NB4 (cell line): ENCODE results near the gene PCDH18.
"Not testable (repeated sequence)": the region's sequence is repeated elsewhere in the genome, so short reads cannot be mapped to it uniquely, and the experiment has no call there.

Source experiments
- DNase-seq: peaks from one replicate; pipeline ENCODE4 v3.0.0; 2010; ENCODE audit warnings: low read depth
- H3K4me3 ChIP-seq: one replicate; pipeline ENCODE4 v1.5.1; 2011; ENCODE audit warnings: mild to moderate bottlenecking, low read depth, low read length, moderate library complexity
- CTCF ChIP-seq: IDR thresholded peaks from one replicate; pipeline ENCODE4 v1.5.1; 2012; ENCODE audit warnings: low read depth, low read length
- MAX ChIP-seq: IDR thresholded peaks from 2 replicates; pipeline ENCODE4 v1.6.1; 2011; ENCODE audit warnings: low read depth, low read length
- MYC ChIP-seq: IDR thresholded peaks from 2 replicates; pipeline ENCODE4 v1.6.1; 2011; ENCODE audit warnings: low read depth, low read length
- POLR2A ChIP-seq: IDR thresholded peaks from 2 replicates; pipeline ENCODE4 v1.6.1; 2011; ENCODE audit warnings: mild to moderate bottlenecking; ENCODE audit not compliant: insufficient read length; ENCODE audit errors: extremely low read depth

The PCDH18 gene

DNA sequence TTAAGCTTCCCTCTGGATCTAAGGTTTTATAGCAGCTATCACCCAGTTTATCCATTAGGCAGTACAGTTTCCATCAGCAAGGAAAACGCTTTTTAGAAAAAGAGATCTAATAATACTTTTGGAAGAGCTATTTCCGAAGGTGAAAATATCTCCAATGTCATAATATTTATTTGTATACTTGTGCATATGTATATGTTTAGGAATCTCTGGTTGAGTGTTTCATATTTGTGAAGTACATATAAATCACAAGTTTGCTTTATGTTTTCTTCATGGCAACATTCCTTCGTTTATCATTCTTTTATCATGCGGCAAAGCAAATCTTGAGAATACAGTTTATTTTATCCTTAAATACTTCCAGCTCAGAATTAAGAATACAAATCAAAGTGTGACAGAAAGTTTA lies 6.2 kb upstream of the PCDH18 start:
- no peak for TF ChIP-seq MYC
- no peak for TF ChIP-seq CTCF
- TF ChIP-seq POLR2A: no peak
- TF ChIP-seq MAX: no peak
- no peak for DNase-seq
- no peak overlapping the region for H3K4me3 ChIP-seq

DNA sequence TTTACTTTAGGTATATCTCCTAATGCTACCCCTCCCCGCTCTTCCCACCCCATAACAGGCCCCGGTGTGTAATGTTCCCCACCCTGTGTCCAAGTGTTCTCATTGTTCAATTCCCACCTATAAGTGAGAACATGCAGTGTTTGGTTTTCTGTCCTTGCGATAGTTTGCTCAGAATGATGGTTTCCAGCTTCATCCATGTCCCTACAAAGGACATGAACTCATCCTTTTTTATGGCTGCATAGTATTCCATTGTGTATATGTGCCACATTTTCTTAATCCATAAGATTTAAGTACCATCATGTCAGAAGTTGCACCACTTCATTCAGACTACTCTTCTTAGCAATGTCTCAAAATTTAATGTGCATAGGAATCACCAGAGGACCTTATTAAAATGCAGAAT lies 5.5 kb upstream of the PCDH18 start:
- DNase-seq, H3K4me3 ChIP-seq: not testable (repeated sequence)

DNA sequence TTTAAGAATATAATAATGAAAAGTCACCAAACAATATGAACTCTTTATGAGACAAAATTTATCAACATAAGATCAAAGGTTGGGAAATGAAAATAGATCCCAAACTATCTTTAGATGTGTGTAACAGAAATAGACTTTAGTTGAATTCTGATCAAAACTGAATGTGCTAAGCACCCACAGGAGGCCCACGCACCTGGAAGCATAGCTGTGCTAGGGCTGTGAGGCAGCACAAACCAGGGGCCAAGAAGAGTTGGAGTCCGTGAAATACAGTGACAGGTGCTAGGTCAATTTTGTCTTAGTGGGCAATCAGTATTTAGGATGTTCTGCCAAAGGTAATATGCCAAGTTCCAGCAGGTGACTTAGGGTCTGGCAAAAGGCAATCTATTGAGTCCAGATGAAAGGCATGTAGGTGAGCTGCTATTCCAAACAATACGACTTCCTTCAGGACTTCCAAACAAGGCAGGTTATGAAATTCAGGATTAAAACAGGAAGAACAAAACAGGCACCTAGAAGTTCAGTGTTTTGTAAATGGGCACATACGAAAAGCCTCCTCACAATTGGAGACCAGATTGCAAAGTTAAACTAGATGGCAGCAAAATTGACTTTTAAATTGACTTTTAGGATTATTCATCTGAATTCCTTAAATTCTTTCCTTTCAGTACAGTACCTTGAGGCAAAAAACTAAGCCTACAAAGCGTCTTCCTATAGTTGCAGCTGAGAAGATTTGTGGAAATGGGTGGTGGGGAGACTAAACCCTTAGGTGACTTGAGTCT lies 4.7 kb upstream of the PCDH18 start:
- DNase-seq: no peak
- TF ChIP-seq POLR2A: no peak
- no peak for TF ChIP-seq CTCF
- TF ChIP-seq MAX: no peak
- no peak for TF ChIP-seq MYC
- H3K4me3 ChIP-seq: no peak overlapping the region

- TF ChIP-seq CTCF (no peak), MYC (no peak), POLR2A (no peak), MAX (no peak)
- H3K4me3 ChIP-seq: no peak overlapping the region
- no peak for DNase-seq
These were observed 3.4 kb upstream of the PCDH18 start for GRCh38 chr4:137535718-137536117.

DNA sequence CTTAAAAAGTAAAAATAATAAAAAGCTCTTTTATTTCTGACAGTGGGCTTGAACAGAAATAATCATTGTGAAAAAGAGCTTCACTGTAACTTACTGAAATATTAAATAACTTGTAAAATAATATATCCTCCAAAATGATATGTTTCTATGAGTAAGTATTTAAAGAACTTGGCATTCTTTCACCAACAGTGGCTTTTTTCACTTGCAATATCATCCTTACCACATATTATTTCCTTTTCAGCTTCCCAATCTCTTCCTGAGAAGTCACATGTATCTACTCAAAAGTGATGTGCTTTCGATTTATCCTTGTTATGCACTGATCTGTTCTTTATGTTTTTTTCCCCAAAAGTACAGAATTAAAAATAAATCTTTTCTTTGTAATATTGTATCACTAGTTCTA lies 2.2 kb upstream of the PCDH18 start:
- DNase-seq: no peak
- TF ChIP-seq MYC (no peak), POLR2A (no peak), MAX (no peak), CTCF (no peak)
- no peak overlapping the region for H3K4me3 ChIP-seq

GRCh38 chr4:137533855-137534254 lies 1.6 kb upstream of the PCDH18 start:
- H3K4me3 ChIP-seq: no peak overlapping the region
- DNase-seq: no peak
- TF ChIP-seq POLR2A (no peak), MYC (no peak), CTCF (no peak), MAX (no peak)
